Esophagus (tissue), 2 donors: ENCODE measurements around the gene ZNF283. TPM values are rescaled to one million over a fixed set of nuclear protein-coding genes. Genes with fewer than 3 reads are reported as not detected.

Experiments
- H3K27ac ChIP-seq, 2 donors: one replicate each; pipeline ENCODE4 v1.5.1; 2013; ENCODE audit warnings: low read depth in 2 of 2, mild to moderate bottlenecking in 2 of 2, inconsistent platforms in 1 of 2, low read length in 1 of 2, moderate library complexity in 1 of 2
- H3K27me3 ChIP-seq, 2 donors: one replicate each; pipeline ENCODE4 v1.6.1; 2013; ENCODE audit warnings: low read length in 2 of 2, control low read depth in 1 of 2, mild to moderate bottlenecking in 1 of 2; ENCODE audit not compliant: insufficient read depth in 2 of 2, control insufficient read depth in 1 of 2
- H3K36me3 ChIP-seq, 2 donors: one replicate each; pipeline ENCODE4 v1.6.1; 2013; ENCODE audit warnings: low read length in 1 of 2; ENCODE audit not compliant: control insufficient read depth in 2 of 2, insufficient read depth in 2 of 2
- H3K4me1 ChIP-seq, 2 donors: one replicate each; pipeline ENCODE4 v1.6.1; 2013; ENCODE audit warnings: low read length in 1 of 2; ENCODE audit not compliant: control insufficient read depth in 2 of 2, insufficient read depth in 2 of 2
- H3K4me3 ChIP-seq, 2 donors: one replicate each; pipeline ENCODE4 v1.5.1; 2013; ENCODE audit warnings: low read length in 2 of 2, mild to moderate bottlenecking in 2 of 2, low read depth in 1 of 2, moderate library complexity in 1 of 2
- H3K9me3 ChIP-seq, 2 donors: one replicate each; pipeline ENCODE4 v1.6.1; 2013; ENCODE audit warnings: mild to moderate bottlenecking in 2 of 2, low read depth in 1 of 2, low read length in 1 of 2, moderate library complexity in 1 of 2; ENCODE audit not compliant: control insufficient read depth in 2 of 2, insufficient read depth in 1 of 2
- WGBS, 2 donors: extraction: QIAGEN DNeasy Blood & Tissue Kit; methylation state at CpG; one replicate each; pipeline ENCODE4 v1.1.7; 2013; 5-methylcytosine and 5-hydroxymethylcytosine counted together
- polyA plus RNA-seq, 2 donors: library from polyadenylated mRNA; stranded (reverse); fragments of 200-250 nt; gene quantifications; one replicate each; pipeline ENCODE4 v1.2.3, GENCODE V29; 2013
- donor health status: healthy with polysubstance abuse.
- donor health status: Bipolar disorder and iron deficiency.

The ZNF283 gene
- 1 to 10 TPM; 1.6 to 3.2 TPM for polyA plus RNA-seq

DNA sequence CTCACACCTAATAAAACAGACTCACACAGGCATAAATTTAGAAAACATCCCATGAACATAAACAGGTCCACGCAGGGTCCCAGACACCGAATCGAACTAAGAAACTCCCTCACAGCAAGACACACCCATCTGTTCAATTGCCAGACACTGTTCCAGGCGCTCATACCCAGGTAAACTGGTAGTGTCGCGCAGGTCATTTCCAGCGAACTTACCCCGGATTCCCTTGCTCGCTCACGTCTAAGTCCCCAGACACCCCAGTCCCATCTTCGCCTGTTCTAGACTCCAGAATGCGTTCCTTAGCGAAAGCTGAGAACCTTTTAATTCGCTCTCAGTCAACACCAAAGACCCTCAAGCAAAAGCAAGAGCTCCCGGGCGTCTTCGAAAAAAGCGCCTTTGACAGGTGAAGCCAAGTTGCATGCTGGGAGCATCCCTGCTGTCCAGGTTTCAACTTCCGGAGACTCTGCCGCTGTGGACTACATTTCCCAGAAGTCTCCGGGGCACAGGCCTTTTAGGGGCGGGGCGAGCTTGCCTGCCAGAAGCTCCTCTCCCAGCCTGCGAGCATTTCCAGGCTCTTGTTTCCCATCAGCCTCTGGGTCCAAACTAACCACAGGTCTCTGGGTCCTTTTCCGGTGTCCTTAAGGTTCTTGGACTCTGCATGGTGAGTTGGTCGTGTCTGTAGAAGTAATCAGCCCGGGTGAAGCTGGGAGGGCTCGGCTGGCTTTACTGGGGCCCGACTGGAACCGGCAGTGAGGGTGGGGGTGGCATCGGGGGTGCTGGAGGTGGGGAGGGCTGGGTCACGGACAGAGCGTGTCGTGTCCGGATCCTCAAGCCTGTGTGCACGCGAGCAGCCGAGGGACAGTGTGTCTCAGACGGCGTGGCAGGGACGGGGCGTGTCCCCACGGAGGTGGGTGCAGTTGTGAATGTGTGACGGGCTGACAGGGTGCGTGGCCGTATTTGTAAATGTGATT, at the start of gene ZNF283:
Gene ZNF283 (plus strand): TSS at position 535 of the 968 bp plus-strand sequence. CDS start 6,184 bp downstream, outside the sequence.
- Histone ChIP-seq H3K9me3 (no peaks in the 10 kb centered on the region), H3K4me1 (no peaks in the 10 kb centered on the region), H3K27me3 (no peaks in the 10 kb centered on the region), H3K27ac (peak within 1 kb of the TSS; percentile 75 to 79), H3K36me3 (no peaks in the 10 kb centered on the region), H3K4me3 (peak within 1 kb of the TSS; percentile 55 to 89)
- 8 to 10% methylated on average over 46 of the region's 46 CpGs for WGBS, 2 donors

DNA sequence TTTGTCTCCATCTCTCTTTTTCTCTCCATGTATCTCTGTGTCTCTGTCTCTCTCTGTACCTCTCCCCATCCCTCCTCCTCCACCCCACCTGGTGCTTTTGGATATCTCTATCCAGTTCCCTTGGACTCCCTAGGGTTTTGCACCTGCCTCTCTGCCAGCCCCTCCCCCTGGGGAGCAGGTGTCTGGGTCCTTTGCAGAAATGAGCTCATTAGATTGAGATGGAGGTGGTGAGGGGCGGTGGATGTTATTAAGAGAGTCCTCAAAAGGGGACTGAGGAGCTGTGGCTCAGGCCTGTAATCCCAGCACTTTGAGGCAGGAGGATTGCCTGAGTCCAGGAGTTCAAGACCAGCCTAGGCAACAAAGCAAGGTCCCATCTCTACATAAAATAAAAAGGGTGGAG, 48.5 kb upstream of the ZNF283 start:
- WGBS, 2 donors: 77 to 86% methylated on average over 1 of the region's 1 CpG
- no peaks in the 10 kb centered on the region for H3K9me3 ChIP-seq
- no peak overlapping the region for H3K4me3 ChIP-seq
- peaks cover 4 to 28% of the 10 kb centered on the region in 2 donors for H3K4me1 ChIP-seq
- H3K27me3 ChIP-seq: no peaks in the 10 kb centered on the region
- H3K27ac ChIP-seq: no peak overlapping the region
- no peaks in the 10 kb centered on the region for H3K36me3 ChIP-seq

DNA sequence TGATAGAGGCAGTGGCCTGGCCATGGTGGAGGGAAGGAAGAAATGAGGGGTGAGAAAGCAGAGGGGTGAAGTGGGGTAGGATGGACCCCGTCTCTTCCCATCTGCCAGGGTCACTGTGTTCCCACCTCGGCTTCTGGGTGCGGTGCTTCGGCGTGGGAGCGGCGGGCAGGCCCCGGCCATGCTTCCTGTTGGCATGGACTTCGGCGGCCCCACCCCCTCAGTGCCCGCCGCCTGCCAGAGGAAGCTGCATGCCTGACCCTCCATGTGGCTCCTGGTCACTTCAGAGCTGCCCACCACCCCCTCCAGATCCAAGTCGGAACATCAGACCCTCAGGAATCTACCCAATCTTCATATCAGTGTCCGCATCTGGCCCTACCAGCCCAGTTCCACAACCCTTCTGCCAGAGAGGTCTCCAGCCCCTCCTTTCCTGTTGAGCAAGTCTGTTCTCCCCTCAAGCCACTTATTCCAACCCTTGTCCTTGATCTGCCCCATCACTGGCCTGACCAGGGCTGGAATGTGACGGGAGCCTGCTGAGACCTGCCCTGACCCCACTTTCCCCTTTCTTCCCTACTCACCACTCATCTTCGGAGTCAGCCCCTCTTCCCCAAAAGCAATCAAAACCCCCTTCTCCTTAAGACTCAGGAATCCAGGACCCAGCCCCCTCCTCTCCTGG, 47.8 kb upstream of the ZNF283 start:
- peak overlapping the region in 1 of 2 donors; percentile 47 for H3K27ac ChIP-seq
- H3K36me3 ChIP-seq: no peaks in the 10 kb centered on the region
- peaks cover 3 to 26% of the 10 kb centered on the region in 2 donors for H3K4me1 ChIP-seq
- H3K4me3 ChIP-seq: no peak overlapping the region
- no peaks in the 10 kb centered on the region for H3K27me3 ChIP-seq
- 58 to 70% methylated on average over 8 to 16 of the region's 16 CpGs for WGBS, 2 donors
- H3K9me3 ChIP-seq: no peaks in the 10 kb centered on the region

DNA sequence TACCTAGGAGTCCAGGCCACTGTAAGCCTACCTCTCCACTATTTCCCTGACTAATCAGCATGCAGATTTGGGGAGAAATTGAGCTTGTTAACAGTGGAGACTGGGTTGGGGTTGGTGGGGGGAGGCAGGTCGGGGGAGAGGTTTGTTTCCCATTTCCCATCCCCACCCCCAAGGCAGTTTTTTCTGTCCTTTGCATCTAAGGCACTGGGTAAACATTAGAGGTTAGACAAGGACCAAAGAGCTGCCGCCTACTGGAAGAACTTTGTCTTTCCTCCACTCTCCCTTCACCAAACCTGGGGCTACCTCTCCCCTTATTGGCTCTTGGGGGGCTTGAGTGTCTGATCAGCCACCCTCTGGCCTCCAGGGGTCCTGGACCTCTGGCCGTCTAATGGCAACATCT, 47.3 kb upstream of the ZNF283 start:
- H3K36me3 ChIP-seq: no peaks in the 10 kb centered on the region
- peak overlapping the region in 1 of 2 donors; percentile 19 for H3K4me3 ChIP-seq
- peaks cover 3 to 28% of the 10 kb centered on the region in 2 donors for H3K4me1 ChIP-seq
- WGBS, 2 donors: 24 to 33% methylated on average over 3 of the region's 3 CpGs
- H3K9me3 ChIP-seq: no peaks in the 10 kb centered on the region
- H3K27ac ChIP-seq: peak overlapping the region in 1 of 2 donors; percentile 47
- H3K27me3 ChIP-seq: no peaks in the 10 kb centered on the region

DNA sequence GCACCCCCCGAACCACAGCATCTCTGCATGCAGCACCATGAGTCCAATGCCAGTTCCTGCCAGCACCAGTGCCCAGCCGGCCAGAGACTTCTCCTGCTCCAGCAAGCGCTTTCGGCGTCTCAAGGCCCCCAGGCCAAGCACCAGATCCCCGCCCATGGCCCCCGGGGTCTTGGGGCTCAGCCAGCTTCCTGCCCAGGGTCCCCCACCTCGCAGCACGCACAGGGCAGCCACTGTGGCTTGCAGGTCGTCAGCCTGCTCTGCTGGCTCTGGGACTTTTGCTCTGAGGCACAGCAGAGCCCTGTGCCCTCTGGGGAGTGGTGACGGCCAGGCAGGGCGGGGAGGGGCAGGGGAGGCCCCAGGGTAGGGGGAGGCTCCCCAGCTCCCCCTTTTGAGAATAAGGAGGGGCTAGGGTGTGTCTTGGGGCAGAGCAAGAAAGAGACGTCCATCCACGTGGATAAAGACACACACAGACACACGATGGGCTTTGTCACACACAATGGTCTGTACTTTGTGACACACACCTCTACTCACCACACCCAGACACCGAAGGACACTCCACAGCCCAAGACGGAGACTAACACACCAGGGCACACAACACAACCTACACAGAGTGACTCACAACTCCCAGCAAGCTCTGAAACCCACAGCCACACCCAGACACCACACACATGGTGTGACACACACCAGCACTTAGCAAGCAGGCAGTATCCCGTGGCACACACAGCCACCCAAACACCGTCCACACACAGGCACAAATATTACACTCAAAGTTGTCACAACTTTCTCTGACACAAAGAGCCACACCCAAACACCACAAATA, 46.2 kb upstream of the ZNF283 start, which contains the start of gene KCNN4:
Gene KCNN4 (minus strand): TSS at position 268 of the 820 bp plus-strand sequence. CDS start 112 bp downstream, at position 156.
- Histone ChIP-seq H3K4me1 (peaks cover 5 to 30% of the 10 kb centered on the region in 2 donors), H3K4me3 (peak within 1 kb of the TSS; percentile 15 to 19), H3K27ac (peak within 1 kb of the TSS; percentile 43 to 58), H3K36me3 (no peaks in the 10 kb centered on the region), H3K27me3 (no peaks in the 10 kb centered on the region), H3K9me3 (no peaks in the 10 kb centered on the region)
- 16 to 21% methylated on average over 19 of the region's 19 CpGs for WGBS, 2 donors

DNA sequence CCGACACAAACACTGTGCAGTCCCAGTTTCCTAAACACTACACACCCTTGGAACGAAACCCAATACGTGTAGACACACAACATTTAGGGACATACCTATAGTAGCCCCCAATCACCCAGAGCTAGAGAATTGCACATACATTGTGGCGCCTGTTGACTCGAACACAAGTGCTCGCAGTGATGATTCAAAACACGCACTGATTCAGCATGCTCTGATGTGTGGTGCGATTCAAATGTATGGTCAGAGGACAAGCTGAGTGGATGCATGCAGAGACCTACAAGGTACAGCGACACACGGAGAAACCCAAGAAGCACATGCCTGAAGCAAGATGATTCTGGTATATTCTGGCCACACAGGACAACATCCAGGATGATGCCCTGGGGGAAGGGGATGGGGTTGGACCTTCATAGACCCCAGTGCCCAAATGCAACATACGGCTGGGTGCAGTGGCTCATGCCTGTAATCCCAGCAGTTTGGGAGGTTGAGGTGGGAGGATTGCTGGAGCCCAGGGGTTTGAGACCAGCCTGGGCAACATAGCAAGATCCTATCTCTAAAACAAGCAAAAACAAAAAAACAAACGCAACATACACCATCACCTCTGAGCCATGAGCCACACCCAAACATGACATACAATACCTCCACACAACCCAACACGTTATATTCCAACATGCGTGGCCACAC, 45.4 kb upstream of the ZNF283 start:
- no peaks in the 10 kb centered on the region for H3K9me3 ChIP-seq
- no peak overlapping the region for H3K4me3 ChIP-seq
- no peaks in the 10 kb centered on the region for H3K27me3 ChIP-seq
- peaks cover 5 to 30% of the 10 kb centered on the region in 2 donors for H3K4me1 ChIP-seq
- H3K27ac ChIP-seq: peak overlapping the region in 1 of 2 donors; percentile 58
- 75 to 78% methylated on average over 14 of the region's 14 CpGs for WGBS, 2 donors
- no peaks in the 10 kb centered on the region for H3K36me3 ChIP-seq

DNA sequence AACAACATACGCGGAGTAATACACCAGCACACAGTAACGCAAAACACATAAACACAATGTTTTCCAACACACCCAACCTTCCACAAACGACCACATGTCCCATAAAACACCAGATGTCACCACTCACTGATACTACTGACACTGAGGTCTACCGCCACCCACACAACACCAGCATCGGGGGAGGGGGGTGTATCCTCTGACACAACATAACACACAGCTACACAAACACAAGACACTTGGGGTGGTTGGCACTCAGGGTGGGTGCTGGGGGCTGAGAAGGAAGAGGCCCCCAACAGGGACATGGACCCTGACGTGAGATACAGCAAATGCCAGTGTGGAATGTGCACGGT, 44.8 kb upstream of the ZNF283 start:
- Histone ChIP-seq H3K4me1 (peaks cover 5 to 30% of the 10 kb centered on the region in 2 donors), H3K9me3 (no peaks in the 10 kb centered on the region), H3K4me3 (no peak overlapping the region), H3K27ac (peak overlapping the region in 1 of 2 donors; percentile 51), H3K36me3 (no peaks in the 10 kb centered on the region), H3K27me3 (no peaks in the 10 kb centered on the region)
- 52 to 61% methylated on average over 8 of the region's 8 CpGs for WGBS, 2 donors

DNA sequence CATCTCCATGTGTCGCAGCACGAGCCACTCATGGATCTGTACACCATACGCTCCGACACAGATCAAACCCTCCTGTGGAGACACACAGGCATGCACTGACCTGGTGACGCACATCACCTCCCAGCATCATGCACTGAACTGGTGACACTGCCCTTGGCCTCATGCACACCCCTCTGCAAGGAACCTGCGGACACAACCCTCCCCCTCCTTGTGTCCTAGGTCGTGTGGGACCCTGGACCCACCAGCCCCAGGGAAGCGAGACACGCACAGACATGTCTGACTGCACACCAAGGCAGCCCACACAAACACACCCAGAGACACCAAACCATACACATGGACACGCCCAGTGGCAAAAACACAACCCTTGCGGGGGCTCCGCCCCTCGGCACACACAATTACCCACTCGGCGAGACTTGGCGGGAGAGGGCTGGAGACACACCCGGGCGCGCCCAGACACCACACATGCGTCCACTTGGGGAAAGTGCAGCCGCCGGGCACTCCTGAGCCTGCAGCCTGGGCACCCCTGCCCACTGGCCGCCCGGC, 44.4 kb upstream of the ZNF283 start:
- H3K4me3 ChIP-seq: no peak overlapping the region
- H3K27ac ChIP-seq: peak overlapping the region in 1 of 2 donors; percentile 51
- H3K9me3 ChIP-seq: no peaks in the 10 kb centered on the region
- no peaks in the 10 kb centered on the region for H3K27me3 ChIP-seq
- H3K36me3 ChIP-seq: no peaks in the 10 kb centered on the region
- 49 to 54% methylated on average over 24 of the region's 24 CpGs for WGBS, 2 donors
- peaks cover 5 to 30% of the 10 kb centered on the region in 2 donors for H3K4me1 ChIP-seq
